Glomerular visceral epithelial cell (primary cell): ENCODE measurements around the gene CHCHD6.

Experiments used
- DNase-seq: peaks from one replicate; pipeline ENCODE4 v3.0.0-alpha.2; 2016; ENCODE audit errors: extremely low spot score

The CHCHD6 gene, protein sequence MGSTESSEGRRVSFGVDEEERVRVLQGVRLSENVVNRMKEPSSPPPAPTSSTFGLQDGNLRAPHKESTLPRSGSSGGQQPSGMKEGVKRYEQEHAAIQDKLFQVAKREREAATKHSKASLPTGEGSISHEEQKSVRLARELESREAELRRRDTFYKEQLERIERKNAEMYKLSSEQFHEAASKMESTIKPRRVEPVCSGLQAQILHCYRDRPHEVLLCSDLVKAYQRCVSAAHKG

DNA sequence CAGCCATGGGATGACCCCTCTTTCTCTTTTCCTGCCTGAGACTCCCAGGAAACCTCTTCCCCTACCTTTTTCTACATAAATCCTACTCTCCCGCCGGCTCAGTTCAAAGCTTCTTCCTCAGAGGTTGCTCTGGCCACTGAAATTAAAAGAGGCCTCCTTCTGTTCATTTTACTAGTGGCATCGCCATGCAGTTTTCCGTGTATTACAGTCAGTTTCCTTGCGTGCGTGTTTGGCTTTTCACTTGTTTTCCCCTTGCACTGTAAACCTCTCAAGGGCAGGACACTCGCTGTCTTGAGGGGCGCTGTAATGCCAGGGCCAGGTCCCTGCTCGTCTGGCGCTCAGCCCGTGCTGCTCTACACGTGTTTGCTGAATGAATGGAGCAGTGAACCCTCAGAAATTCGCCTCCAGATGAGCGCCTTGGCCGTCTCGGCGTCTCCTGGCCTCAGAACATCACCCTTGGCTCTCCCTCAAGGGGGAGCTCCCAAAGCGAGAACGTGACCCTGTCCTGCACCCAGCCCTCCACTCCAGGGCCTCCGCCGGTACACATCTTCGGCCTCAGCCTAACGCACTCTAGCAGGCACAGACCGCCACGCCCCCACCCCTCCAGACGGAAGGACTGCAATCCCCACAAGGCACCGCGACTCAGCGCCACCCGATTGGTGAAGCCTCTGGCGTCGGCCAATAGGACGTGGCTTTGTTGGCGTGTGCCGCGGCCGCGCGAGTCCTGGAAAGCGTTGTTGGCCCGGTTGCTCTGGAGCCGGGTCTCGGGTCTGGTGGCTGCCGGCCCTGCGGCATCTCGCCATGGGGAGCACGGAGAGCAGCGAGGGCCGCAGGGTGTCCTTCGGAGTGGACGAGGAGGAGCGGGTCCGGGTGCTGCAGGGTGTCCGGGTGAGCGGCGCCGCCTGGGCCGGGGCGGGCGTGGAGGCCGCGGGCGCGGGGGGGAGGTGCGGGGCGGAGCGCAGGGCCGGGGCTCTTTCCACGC lies at the start of gene CHCHD6:
CHCHD6 (plus strand) TSS at position 729 of the 982 bp plus-strand sequence; CDS start at position 802, 73 bp downstream.
- peak; percentile 95 for DNase-seq

GRCh38 chr3:126654571-126655383 lies 49.3 kb upstream of the CHCHD6 start, which contains the start of gene TXNRD3:
TXNRD3 (minus strand) TSS chr3:126655124.
- DNase-seq, result peak; percentile 67

DNA sequence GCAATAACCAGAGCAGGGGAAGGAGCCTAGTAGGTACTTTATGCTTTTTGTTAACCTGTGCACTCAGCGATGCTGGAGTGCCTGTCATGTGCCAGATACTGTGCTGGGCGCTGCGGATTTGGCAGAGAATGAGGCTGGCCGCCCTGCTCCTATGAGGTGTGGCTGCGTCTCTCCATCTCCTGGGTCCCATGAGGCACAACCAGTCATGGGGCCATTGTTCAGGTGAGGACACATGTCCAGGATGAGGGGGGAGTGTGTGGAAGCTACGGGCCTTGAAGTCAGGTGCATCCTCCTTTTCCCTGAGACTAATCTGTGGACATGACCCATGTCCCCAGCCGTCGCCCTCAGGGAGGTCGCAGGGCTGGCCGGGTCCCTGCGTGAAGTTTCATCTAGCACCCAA lies 48.2 kb upstream of the CHCHD6 start:
- no peak for DNase-seq

DNA sequence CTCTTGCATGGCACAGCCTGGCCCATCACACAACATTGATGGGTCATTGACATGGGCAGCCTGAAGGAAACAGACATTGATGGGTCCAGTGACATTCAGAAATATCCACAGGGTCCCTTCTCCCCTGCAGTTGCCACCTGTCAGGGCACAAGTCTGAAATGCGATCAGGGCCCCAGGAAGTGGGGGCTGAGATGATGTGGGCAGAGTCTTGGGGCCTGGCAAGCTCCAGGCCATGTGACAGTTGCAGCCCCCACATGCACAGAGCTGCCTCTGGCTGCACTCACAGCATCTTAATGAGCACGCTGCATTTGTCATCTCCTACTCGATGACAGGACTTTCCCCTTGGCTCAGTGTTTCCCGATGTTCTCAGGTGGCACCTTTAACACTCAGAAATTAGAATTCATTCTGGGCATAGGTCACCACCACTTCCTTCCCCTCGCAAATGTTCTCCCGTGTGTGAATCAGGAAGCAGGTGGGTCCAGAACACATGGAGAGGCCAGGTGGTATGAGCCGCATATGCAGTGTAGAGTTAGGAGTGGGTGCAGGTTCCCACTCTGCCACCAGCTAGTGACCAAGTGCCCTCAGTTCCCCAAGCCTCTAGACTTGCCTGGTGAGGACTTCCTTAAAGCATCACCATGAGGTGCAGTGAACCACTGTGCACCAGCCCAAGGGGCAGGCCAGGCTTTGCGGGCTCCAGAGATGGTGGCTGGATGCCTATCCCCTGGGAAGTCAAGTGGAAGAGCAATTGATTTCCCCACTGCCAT lies 47.5 kb upstream of the CHCHD6 start:
- no peak for DNase-seq

- DNase-seq, result no peak
These were observed 46.1 kb upstream of the CHCHD6 start for GRCh38 chr3:126657901-126658300.

- DNase-seq, result no peak
These were observed 45.5 kb upstream of the CHCHD6 start for GRCh38 chr3:126658584-126658983.

- no peak for DNase-seq
These were observed 43.8 kb upstream of the CHCHD6 start for GRCh38 chr3:126659915-126660886.

GRCh38 chr3:126661532-126662364 lies 42.3 kb upstream of the CHCHD6 start:
- no peak for DNase-seq

DNA sequence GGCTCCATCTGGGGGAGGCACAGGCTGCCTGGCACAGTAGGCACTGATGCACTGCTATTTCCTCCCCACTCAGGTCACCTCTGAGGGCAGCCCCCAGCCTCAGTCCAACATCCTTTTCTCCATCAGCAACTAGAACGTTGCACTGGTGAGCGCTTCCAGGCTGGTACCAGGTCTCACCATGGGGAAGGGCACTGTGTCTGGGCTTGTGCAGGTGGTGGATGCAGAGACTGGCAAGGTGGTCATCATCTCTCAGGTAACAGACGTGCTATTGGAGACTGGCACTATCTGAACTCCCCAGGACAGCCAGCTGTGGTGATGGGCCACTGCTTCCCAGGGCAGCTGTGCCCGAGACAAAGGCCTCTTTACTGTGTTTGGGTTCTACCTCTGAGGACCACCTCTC lies 40.8 kb upstream of the CHCHD6 start:
- no peak for DNase-seq

GRCh38 chr3:126663750-126664149 lies 40.3 kb upstream of the CHCHD6 start:
- no peak for DNase-seq

DNA sequence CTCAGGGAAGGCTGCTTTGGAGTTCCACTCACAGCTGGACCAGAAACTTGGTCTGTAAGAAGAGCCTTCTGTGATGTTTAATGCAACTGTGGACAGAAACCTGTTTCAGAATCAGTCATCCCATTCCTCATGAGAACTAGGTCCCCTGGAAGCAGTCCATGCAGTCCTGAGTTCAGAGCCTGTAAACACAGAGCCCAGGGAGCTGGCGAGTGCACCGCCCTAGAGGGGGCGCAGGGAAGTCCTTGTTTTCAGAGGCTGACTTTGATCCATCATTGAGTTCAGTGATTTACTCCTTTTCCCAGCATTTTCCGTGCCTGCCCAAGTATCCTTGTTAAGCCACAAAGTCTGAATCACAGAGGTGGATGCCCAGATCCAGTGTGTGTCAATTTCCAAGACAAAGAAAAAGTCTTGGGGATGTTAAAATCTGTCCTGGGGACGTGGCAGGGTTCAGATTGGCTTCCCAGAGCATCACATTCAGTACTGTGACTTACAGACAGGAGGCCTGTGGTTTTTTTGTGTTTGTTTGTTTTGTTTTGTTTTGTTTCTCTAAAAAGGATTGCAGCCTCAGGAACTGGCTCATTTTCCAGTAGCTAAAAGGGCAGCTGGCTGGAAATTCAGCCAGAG lies 39.3 kb upstream of the CHCHD6 start:
- DNase-seq, result no peak

GRCh38 chr3:126665221-126665936 lies 38.7 kb upstream of the CHCHD6 start:
- DNase-seq, result no peak

DNA sequence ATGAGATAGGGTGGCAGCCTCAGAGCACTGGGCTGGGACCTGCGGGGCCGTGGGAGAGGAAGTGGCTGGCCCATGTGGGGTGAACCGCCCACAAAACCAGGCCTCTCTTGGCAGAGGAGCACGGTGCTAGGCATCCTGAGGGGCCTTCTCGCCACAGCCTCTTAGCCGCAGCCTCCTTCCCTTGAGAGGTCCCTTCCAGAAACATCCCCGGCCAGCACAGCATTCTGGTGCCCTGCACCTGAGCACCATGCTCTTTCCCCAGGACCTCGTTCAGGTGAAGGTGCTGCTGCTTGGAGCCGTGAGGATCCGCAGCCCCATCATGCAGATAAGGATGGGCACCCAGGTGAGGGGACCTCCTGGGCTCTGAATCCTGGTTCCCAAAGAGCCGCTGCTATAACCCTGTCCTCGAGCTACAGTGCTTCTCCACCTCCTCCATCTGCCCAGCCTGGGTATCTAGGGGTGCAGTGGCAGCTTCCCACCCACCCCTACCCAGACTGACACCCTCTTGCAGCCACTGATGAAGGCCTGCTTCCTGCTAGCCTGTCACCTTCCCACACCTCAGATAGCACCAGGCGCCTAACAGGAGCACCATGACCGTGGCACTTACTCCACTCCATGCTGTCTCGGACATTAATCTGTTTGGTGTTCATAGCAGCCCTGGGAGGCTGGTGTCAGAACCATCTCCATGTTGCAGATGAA lies 37.9 kb upstream of the CHCHD6 start:
- DNase-seq, result no peak

DNA sequence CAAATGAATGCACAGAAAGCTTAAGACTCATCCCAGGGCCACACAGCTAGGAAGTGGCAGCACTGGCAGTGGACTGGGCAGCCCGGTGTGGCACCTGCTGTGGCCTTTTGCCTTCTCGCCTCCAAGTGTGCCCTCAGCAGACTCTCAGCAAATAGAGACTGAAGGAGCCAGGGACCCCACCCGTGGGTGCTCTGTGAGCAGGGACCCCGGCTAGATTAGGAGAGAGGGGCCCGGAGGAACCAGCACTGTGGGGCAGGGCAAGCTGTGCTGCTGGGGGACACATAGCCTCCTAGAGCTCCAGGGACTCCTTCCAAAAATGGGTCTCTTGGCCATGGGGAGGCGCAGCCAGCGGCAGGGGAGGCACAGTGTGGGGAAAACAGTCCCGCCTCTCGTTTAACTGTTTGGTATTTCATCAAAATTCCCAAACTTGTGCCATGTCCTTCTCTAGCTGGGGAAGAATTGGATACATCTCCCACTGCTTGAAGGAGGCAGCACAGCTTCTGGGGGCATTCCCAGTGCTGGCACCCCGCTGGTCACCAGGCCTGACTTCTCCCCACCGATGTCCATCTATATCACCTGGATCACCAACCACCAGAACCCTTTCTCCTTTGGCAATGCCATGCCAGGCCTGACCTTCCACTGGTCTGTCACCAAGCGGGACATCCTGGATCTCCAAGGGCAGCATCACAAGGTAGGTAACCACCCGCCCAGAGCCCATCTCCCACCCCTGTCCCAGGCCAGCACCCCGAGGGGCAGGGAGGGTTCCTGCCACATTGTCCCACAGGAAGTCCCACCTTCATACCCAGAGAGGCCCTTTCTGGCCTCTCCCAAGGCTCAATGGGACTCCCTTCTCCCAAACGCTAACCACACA lies 37.1 kb upstream of the CHCHD6 start:
- no peak for DNase-seq

DNA sequence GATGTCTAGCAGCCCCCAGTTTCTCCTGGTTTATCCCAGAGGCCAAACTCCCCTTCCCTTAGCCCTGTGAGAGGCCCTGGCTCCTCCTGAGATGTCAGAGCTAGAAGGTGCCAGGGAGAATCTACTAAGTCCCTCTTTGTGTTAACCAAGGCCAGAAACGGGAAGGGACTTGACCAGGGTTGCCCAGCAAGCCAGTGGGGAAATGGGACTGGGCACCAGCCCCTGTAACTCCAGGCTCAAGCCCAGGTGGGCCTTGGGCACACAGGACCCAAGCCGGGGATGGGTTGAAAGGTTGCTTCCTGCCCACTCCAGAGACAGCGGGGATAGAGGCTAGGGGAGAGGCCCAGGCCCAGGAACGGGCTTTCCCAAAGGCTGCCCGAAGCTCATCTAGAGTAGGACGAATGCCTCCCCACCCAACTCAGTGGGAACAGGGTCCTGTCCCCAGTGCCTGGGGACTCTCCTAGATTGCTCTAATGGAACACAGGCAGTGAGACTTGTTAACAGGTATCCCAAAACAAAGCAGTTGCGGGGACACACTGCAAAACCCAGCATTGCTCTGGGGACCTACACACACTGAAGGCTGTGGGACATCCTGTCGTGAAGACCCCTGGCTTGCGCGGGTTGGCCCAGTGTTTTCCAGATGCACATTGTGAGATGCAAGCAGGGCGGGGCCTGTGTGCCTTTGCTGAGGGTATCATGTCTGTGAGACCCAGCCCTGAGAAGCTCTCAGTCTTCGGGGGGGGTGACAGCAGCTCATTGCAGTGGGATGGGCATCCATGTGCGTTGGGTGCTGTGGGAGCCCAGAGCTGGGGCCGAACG lies 36.2 kb upstream of the CHCHD6 start:
- DNase-seq, result no peak
